ENCODE results near the gene GAB3.

Gene GAB3

GRCh38 chrX:154751203-154751668, 359 bp upstream of the GAB3 start:
- DNase-seq: peak; percentile 53

GRCh38 chrX:154749856-154750255, 1.0 kb downstream of the GAB3 start:
- peak; percentile 64 for DNase-seq

DNA sequence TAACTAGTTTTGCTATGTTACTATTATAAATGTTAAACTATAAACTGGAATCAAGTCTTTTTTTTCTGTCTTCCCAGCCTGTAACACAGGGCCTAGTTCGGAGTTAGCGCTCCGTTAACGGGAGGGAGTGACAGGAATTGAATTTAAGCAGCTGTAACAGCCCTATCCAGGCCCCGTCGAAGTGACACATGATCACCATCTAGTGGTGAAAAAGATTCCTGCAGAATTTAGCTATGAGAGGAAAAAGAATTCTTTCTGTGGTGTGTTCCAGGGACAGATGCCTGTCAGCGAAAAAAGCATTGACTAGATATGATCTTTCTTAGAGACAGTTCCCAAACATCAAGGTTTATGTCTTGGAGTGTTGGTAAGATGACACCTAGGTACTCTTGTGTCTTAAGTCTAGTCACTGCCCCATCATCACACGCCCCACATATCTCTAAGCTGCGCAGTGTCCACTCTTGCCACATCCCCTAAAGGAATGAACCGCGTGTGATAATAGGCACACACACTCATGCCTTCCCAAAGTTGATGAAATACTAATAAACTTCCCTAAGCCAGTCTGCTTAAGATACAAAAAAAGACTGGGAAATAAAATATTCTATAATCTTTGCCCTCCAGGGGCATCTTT, 2.1 kb downstream of the GAB3 start:
- DNase-seq: peak; percentile 70

DNA sequence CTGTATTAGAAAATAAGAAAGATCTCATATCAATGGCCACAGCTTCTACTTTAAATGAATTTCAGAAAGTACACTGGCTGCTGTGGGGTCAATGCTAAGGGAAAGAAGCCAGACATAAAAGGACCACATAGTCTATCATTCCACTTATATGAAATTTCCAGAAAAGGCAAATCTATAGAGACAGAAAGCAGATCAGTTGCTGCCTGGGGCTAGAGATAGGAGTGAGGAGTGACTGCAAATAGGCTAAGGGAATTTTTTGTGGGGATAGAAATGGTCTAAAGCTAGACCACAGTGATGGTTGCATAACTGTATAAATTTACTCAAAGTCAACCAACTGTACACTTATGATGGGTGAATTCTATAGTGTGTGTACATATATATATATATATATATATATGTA, 8.3 kb downstream of the GAB3 start:
- no peak for DNase-seq

- DNase-seq: no peak
Measured at GRCh38 chrX:154739952-154740465, 10.9 kb downstream of the GAB3 start.

DNA sequence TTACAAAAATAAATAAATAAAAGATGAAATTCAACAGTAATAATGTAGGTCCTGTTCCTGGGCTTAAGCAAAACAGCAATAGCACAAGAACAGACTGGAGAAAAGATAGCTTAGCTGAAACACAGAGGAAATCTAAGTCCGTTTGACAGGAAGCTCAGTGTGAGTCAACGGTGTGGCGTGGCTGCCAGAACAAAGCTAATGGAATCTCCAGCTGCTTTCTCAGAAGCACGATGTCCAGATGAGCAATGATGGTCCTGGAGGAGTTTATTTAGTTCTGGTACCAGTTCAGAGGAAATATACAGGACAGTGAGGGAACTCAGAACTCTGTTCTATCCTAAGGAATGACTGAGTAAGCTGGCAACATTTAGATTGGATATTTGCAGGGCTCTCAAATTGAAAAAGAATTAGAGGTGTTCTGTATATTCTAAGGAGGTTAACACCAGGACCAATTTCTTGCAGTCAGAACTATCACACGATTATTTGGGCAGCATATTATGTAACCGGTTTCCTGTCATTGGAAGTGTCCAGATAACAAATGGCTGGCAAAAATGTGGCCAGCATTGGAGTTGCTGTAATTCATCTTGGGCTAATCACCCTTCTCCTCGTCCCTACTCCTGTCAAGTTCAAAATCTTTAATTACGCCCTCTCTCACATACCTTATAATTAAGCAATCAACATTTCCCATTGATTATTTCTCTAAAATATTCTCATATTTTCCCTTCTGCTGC, 12.7 kb downstream of the GAB3 start:
- peak; percentile 51 for DNase-seq

DNA sequence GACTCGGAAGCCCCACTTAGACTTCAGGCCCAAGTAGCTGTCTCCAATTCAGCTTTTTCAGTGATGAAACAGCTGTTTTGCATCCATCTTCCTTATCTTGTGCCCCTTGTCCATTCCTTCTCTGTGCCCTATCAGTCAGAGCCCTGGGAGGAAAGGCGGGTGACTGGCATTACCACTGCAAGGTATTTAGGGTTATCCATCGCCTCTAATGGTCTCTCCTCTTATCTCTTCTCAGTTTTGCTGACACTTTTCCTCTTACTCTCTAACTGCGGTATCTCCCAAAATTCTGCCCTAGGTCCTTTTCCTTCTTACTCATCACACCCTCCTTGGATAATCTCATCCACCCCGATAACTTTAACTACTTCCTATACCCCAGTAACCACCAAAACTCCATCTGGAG, 13.7 kb downstream of the GAB3 start:
- DNase-seq: no peak

- DNase-seq: no peak
Measured at GRCh38 chrX:154735695-154736393, 15.0 kb downstream of the GAB3 start.

GRCh38 chrX:154734061-154734781, 16.7 kb downstream of the GAB3 start:
- DNase-seq: no peak

DNA sequence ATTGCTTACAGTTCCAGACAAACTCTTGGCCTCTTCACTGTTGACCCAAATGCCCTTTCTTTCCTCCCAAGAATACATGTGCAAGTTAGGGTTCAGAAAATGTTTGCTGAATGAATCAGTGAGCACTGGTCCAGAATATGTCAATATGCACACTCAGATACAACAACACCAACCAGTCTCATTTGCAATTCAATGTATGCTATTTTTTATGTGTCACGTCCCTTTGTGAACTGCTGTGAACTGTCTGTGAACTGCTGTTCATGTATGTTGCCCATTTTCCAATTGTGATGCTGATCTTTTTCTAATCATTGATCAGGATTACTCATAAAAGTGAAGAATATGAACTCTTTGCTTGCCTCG, 17.8 kb downstream of the GAB3 start:
- no peak for DNase-seq

DNA sequence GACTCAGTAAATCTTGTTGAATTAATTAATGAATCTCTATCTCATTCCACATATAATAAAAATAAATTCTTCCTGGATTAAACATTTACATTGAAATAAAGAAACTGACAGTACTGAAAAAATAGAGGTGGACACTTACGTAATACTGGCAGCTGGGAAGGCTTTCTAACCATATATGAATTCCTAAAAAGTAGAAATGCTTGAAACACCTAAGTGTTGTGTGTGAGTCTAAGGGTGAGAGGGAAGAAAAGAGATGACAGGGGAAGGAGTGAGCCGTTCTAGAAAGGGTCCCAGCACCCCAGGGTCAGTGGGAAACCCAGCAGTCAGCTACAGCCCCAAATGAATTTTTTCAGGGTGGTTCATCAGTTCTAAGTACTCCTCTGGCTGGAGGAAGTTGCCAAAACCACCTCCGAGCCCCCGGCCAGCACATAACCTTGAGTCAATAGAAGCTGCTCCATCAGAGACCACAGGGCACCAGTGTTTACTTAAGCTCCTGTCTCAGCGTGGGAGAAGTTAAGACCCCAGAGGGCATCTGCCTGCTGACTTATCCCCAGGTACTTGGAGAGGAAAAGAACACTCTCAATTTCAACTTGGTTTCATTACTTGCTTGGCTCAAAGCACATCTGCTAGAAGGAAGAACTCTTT, 18.3 kb downstream of the GAB3 start:
- DNase-seq: peak; percentile 73

GRCh38 chrX:154731881-154732280, 19.0 kb downstream of the GAB3 start:
- DNase-seq: no peak

- DNase-seq: no peak
Measured at GRCh38 chrX:154731184-154731583, 19.7 kb downstream of the GAB3 start.

DNA sequence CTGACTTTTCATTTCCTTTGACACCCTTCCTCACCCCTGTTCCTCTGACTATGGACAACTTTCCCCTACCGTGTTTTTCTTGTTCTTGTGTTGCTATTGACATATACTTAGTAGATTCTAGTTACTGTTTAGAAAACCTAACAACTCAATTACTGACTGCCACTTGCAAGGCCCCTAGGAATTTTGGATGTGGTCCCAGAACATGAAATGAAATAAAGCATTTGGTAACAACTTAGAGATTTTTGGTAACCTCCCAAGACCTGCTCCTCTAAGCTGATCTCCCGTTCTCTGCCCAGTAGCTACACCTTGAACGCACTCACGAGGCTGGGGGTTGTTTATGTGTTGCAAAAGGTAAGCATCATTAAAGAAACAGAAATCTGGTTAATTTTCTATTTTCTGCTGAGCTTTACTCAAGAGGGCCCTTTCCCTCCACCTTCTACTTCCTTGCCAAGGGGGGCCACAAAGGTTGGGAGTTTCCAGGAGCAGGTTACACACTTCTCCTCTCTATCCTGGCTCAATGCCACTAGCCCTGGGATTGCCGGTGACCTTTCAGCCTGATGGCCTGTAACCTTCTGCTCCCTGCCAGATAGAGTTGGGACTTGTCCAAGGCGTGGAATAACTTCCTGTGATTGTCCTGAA, 20.5 kb downstream of the GAB3 start:
- no peak for DNase-seq

DNA sequence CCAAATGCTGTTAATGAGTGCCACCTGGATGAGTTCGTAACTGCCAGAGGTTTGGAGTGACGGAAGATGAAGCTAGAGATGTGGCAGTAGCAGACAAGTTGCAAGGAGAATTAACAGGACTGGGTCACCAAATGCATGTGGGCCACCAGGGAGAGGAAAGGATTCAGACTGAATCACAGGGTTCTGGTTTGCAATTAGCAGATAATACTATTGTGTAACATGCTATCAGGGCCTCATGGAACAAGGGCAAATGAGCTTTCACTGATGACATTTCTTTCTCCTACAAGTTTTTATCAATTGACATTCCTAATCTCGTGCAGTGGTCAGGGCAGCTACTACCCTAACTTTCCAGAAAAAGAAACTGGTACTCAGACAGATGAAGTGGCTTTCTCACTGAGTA, 21.4 kb downstream of the GAB3 start:
- DNase-seq: no peak

GRCh38 chrX:154728431-154729190, 22.3 kb downstream of the GAB3 start:
- no peak for DNase-seq

GRCh38 chrX:154727871-154728270, 23.0 kb downstream of the GAB3 start:
- peak; percentile 29 for DNase-seq

DNA sequence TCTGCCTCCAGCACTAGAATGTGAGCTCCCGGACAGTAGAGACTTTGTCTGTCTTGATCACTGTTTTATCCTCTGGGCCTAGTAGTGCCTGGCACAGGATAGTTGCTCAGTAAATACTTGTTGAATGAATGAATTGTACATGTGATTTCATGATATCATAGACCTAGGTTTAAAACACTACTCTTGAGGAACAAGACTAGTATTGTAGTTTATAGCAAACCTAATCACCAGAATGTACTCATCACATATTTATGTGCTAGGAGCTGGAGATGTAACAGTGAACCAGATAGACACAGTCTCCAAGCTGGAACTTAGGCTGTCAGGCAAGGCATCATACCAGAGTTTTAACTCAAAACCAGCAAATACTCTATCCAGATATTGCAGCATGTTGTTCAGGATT, 23.5 kb downstream of the GAB3 start:
- DNase-seq: no peak

DNA sequence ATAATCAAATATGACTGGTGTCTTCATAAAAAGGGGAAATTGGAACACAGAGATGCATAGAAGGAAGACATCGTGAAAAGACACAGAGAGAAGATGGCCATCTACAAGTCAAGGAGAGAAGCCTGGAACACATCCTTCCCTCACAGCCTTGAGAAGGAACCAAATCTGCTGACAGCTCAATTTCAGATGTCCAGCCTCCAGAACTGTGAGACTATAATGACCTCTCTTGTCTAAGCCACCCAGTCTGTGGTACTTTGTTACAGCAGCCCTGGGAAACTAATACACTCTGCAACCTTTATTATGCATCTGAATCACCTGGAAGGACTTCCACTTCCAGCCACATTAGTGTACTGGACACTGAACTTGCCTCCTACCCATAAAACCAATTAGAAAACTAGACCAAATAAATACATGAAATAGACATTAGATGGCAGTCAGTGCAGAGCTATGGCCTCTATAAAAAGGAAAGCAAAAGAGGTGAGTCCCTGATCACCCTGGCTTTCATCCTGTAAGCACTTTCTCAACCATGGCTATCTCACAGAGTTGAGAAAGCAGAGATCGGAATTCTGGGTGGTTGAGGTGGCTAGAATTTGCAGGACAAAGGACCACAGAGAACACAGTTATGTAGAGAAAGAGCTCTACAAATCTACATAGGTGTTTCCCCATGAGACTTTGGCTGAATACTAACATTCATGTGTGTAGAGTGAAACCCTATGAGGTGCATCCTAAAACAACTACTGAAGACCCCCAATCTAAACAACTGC, 25.7 kb downstream of the GAB3 start:
- DNase-seq: no peak

DNA sequence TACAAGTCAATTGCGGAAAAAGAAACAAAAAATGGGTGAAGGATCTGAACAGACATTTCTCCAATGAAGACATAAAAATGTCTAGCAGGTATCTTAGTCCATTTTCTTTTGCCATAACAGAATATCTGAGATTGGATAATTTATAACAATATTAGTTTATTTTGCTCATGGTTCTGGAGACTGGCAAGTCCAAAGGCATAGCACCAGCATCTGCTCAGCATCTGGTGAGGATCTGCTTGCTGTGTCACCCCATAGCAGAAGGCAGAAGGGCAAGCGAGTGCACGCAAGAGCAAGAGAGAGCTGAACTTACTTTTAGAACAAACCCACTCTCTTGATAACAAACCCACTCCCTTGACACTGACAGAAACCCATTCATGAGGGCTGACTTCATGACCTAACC, 29.7 kb downstream of the GAB3 start:
- no peak for DNase-seq

DNA sequence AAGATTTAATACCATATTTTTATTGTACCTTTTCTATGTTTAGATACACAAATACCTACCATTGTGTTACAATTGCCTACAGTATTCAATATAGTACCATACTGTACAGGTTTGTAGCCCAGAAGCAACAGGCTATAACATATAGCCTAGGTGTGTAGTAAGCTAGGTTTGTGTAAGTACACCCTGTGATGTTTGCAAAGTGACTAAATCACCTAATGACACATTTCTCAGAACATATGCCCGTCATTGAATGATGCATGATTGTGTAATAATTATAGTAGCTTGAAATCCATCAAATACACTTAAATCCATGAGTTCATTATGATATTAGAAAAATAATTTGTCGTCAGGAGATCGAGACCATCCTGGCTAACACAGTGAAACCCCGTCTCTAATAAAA, 30.8 kb downstream of the GAB3 start:
- DNase-seq: no peak

Measured in NCI-H69 (cell line).